HepG2 (cell line): ENCODE data around the gene CAPN12. TPM values are rescaled to one million over a fixed set of nuclear protein-coding genes. Genes with fewer than 3 reads are reported as not detected.

ENCODE experiments used
- DNMT1 ChIP-seq: sonication (generic); formaldehyde crosslinking; IDR thresholded peaks from 2 replicates; pipeline ENCODE4 v1.5.1; 2020; ENCODE audit warnings: mild to moderate bottlenecking, missing genetic modification reagents
- FIP1L1 ChIP-seq: fragments of 200-400 bp; formaldehyde crosslinking; IDR thresholded peaks from 2 replicates; pipeline ENCODE4 v1.6.1; 2018; ENCODE audit warnings: low read depth, mild to moderate bottlenecking, low read length, moderate library complexity, borderline replicate concordance; ENCODE audit not compliant: insufficient read depth
- HDAC2 ChIP-seq: sonication (generic); formaldehyde crosslinking; IDR thresholded peaks from 2 replicates; pipeline ENCODE4 v1.4.0; 2020; ENCODE audit warnings: missing genetic modification reagents
- IKZF1 ChIP-seq: fragments of 450-650 bp; IDR thresholded peaks from 2 replicates; pipeline ENCODE4 v1.7.1; 2016
- POLR2A ChIP-seq, 2 experiments: IDR thresholded peaks; 2 replicates each; pipeline ENCODE4 v1.6.1; 2011; ENCODE audit warnings: low read depth in 2 of 2, low read length in 2 of 2, mild to moderate bottlenecking in 1 of 2, moderate library complexity in 1 of 2; ENCODE audit not compliant: insufficient read depth in 1 of 2
- POLR2AphosphoS5 ChIP-seq: IDR thresholded peaks from 2 replicates; pipeline ENCODE4 v1.6.1; 2012; ENCODE audit warnings: low read depth, low read length
- PPARG ChIP-seq: conservative IDR thresholded peaks from 2 replicates; pipeline ENCODE4 v1.6.1; 2016; ENCODE audit warnings: missing biosample characterization, missing genetic modification reagents
- ZBTB21 ChIP-seq: sonication (generic); formaldehyde crosslinking; IDR thresholded peaks from 2 replicates; pipeline ENCODE4 v1.4.0; 2020; ENCODE audit warnings: missing genetic modification reagents
- ZNF232 ChIP-seq: sonication (generic); formaldehyde crosslinking; IDR thresholded peaks from 2 replicates; pipeline ENCODE4 v1.4.0; 2020; ENCODE audit warnings: missing genetic modification reagents, borderline replicate concordance
- polyA plus RNA-seq, 8 experiments: library from polyadenylated mRNA; depleted of rRNA in 3 of 8; stranded (reverse) in 7 of 8; unstranded in 1 of 8; fragments of >200 nt; fragmentation: Illumina TruSeq in 4 of 8; extraction: Trizol in 4 of 8; gene quantifications; 2 replicates each; pipeline versions ENCODE4 v1.2.1 to v1.2.3, GENCODE V29; 2011 to 2016; ENCODE audit warnings: low read depth in 4 of 8, missing spikeins in 1 of 8, mixed read lengths in 1 of 8; ENCODE audit not compliant: insufficient read depth in 1 of 8
- total RNA-seq, 5 experiments: library from RNA; depleted of rRNA; stranded (reverse); fragments of >200 nt; fragmentation: Illumina TruSeq; extraction: Trizol; gene quantifications; 2 replicates each; pipeline ENCODE4 v1.2.3, GENCODE V29; 2016; ENCODE audit warnings: low read depth in 1 of 5
- TF ChIP-seq, protein P1 (sequence below): sonication (generic); formaldehyde crosslinking; IDR thresholded peaks from 2 replicates; pipeline ENCODE4 v1.5.0; 2020; ENCODE audit warnings: mild to moderate bottlenecking, missing genetic modification reagents
- TF ChIP-seq, protein P2 (sequence below): sonication (generic); formaldehyde crosslinking; conservative IDR thresholded peaks from 2 replicates; pipeline ENCODE4 v1.8.0; 2022; ENCODE audit warnings: low read depth, missing genetic modification reagents
- TF ChIP-seq, protein P3 (sequence below): sonication (generic); formaldehyde crosslinking; IDR thresholded peaks from 2 replicates; pipeline ENCODE4 v1.5.1; 2020; ENCODE audit warnings: mild to moderate bottlenecking, missing genetic modification reagents, moderate library complexity
- TF ChIP-seq, protein P4 (sequence below): IDR thresholded peaks from 2 replicates; pipeline ENCODE4 v1.6.1; 2016
- TF ChIP-seq, protein P5 (sequence below): sonication (generic); formaldehyde crosslinking; IDR thresholded peaks from 2 replicates; pipeline ENCODE4 v1.4.0; 2020; ENCODE audit warnings: missing genetic modification reagents
- TF ChIP-seq, protein P6 (sequence below): sonication (generic); formaldehyde crosslinking; IDR thresholded peaks from 2 replicates; pipeline ENCODE4 v1.5.0; 2020; ENCODE audit warnings: missing genetic modification reagents, mild to moderate bottlenecking, borderline replicate concordance
- TF ChIP-seq, protein P7 (sequence below): sonication (generic); formaldehyde crosslinking; IDR thresholded peaks from 2 replicates; pipeline ENCODE4 v1.5.1; 2020; ENCODE audit warnings: missing genetic modification reagents, mild to moderate bottlenecking, borderline replicate concordance

CAPN12 gene
- total and polyA plus RNA-seq, 2 of the 13 experiments (the other 11 are each of a cell fraction or from before 2014, with no cell fraction given): 1.6 to 13.6 TPM

DNA sequence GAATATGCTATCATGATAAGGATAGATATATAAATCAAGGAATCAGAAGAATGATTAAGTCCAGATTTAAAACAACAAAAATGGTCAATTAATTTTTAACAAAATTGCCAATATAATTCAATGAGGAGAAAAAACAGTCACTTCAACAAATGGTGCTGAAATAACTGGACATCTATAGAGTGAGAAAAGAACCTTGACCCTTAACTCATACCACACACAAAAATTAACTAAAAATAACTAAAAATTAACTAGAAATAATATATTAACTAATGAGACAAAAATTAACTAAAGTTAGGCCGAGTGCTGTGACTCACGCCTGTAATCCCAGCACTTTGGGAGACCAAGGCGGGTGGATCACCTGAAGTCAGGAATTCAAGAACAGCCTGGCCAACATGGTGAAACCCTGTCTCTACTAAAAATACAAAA, 19.5 kb upstream of the CAPN12 start (continued):
- TF ChIP-seq, protein P1, sequence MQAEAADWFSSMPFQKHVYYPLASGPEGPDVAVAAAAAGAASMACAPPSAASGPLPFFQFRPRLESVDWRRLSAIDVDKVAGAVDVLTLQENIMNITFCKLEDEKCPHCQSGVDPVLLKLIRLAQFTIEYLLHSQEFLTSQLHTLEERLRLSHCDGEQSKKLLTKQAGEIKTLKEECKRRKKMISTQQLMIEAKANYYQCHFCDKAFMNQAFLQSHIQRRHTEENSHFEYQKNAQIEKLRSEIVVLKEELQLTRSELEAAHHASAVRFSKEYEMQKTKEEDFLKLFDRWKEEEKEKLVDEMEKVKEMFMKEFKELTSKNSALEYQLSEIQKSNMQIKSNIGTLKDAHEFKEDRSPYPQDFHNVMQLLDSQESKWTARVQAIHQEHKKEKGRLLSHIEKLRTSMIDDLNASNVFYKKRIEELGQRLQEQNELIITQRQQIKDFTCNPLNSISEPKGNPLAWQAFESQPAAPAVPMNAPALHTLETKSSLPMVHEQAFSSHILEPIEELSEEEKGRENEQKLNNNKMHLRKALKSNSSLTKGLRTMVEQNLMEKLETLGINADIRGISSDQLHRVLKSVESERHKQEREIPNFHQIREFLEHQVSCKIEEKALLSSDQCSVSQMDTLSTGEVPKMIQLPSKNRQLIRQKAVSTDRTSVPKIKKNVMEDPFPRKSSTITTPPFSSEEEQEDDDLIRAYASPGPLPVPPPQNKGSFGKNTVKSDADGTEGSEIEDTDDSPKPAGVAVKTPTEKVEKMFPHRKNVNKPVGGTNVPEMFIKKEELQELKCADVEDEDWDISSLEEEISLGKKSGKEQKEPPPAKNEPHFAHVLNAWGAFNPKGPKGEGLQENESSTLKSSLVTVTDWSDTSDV (CRISPR knock-in tag): no peak
- TF ChIP-seq, protein P2, sequence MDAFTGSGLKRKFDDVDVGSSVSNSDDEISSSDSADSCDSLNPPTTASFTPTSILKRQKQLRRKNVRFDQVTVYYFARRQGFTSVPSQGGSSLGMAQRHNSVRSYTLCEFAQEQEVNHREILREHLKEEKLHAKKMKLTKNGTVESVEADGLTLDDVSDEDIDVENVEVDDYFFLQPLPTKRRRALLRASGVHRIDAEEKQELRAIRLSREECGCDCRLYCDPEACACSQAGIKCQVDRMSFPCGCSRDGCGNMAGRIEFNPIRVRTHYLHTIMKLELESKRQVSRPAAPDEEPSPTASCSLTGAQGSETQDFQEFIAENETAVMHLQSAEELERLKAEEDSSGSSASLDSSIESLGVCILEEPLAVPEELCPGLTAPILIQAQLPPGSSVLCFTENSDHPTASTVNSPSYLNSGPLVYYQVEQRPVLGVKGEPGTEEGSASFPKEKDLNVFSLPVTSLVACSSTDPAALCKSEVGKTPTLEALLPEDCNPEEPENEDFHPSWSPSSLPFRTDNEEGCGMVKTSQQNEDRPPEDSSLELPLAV (CRISPR knock-in tag): no peak
- TF ChIP-seq HDAC2 (CRISPR knock-in tag) (no peak), PPARG (CRISPR knock-in tag) (no peak), DNMT1 (no peak), ZBTB21 (no peak), POLR2A (IDR thresholded peaks at IDR 0.05; ENCODE audit: insufficient read depth in 1 of 2, low read depth in 2 of 2, low read length in 2 of 2) (peak in 1 of 2 experiments; percentile 46; a peak in 1 of 4 replicates), IKZF1 (no peak), ZNF232 (CRISPR knock-in tag) (no peak), POLR2AphosphoS5 (peak; percentile 63), FIP1L1 (no peak)
- TF ChIP-seq, protein P3, sequence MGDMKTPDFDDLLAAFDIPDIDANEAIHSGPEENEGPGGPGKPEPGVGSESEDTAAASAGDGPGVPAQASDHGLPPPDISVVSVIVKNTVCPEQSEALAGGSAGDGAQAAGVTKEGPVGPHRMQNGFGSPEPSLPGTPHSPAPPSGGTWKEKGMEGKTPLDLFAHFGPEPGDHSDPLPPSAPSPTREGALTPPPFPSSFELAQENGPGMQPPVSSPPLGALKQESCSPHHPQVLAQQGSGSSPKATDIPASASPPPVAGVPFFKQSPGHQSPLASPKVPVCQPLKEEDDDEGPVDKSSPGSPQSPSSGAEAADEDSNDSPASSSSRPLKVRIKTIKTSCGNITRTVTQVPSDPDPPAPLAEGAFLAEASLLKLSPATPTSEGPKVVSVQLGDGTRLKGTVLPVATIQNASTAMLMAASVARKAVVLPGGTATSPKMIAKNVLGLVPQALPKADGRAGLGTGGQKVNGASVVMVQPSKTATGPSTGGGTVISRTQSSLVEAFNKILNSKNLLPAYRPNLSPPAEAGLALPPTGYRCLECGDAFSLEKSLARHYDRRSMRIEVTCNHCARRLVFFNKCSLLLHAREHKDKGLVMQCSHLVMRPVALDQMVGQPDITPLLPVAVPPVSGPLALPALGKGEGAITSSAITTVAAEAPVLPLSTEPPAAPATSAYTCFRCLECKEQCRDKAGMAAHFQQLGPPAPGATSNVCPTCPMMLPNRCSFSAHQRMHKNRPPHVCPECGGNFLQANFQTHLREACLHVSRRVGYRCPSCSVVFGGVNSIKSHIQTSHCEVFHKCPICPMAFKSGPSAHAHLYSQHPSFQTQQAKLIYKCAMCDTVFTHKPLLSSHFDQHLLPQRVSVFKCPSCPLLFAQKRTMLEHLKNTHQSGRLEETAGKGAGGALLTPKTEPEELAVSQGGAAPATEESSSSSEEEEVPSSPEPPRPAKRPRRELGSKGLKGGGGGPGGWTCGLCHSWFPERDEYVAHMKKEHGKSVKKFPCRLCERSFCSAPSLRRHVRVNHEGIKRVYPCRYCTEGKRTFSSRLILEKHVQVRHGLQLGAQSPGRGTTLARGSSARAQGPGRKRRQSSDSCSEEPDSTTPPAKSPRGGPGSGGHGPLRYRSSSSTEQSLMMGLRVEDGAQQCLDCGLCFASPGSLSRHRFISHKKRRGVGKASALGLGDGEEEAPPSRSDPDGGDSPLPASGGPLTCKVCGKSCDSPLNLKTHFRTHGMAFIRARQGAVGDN (CRISPR knock-in tag): peak; percentile 3; the same call in 1 of the 2 replicates
- TF ChIP-seq, protein P4, sequence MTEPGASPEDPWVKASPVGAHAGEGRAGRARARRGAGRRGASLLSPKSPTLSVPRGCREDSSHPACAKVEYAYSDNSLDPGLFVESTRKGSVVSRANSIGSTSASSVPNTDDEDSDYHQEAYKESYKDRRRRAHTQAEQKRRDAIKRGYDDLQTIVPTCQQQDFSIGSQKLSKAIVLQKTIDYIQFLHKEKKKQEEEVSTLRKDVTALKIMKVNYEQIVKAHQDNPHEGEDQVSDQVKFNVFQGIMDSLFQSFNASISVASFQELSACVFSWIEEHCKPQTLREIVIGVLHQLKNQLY (CRISPR knock-in tag): no peak
- TF ChIP-seq, protein P5, sequence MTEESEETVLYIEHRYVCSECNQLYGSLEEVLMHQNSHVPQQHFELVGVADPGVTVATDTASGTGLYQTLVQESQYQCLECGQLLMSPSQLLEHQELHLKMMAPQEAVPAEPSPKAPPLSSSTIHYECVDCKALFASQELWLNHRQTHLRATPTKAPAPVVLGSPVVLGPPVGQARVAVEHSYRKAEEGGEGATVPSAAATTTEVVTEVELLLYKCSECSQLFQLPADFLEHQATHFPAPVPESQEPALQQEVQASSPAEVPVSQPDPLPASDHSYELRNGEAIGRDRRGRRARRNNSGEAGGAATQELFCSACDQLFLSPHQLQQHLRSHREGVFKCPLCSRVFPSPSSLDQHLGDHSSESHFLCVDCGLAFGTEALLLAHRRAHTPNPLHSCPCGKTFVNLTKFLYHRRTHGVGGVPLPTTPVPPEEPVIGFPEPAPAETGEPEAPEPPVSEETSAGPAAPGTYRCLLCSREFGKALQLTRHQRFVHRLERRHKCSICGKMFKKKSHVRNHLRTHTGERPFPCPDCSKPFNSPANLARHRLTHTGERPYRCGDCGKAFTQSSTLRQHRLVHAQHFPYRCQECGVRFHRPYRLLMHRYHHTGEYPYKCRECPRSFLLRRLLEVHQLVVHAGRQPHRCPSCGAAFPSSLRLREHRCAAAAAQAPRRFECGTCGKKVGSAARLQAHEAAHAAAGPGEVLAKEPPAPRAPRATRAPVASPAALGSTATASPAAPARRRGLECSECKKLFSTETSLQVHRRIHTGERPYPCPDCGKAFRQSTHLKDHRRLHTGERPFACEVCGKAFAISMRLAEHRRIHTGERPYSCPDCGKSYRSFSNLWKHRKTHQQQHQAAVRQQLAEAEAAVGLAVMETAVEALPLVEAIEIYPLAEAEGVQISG (CRISPR knock-in tag): no peak
- TF ChIP-seq, protein P6, sequence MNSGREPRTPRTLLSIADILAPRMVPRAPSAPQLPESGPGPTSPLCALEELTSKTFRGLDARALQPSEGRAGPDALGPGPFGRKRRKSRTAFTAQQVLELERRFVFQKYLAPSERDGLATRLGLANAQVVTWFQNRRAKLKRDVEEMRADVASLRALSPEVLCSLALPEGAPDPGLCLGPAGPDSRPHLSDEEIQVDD (CRISPR knock-in tag): no peak
- TF ChIP-seq, protein P7, sequence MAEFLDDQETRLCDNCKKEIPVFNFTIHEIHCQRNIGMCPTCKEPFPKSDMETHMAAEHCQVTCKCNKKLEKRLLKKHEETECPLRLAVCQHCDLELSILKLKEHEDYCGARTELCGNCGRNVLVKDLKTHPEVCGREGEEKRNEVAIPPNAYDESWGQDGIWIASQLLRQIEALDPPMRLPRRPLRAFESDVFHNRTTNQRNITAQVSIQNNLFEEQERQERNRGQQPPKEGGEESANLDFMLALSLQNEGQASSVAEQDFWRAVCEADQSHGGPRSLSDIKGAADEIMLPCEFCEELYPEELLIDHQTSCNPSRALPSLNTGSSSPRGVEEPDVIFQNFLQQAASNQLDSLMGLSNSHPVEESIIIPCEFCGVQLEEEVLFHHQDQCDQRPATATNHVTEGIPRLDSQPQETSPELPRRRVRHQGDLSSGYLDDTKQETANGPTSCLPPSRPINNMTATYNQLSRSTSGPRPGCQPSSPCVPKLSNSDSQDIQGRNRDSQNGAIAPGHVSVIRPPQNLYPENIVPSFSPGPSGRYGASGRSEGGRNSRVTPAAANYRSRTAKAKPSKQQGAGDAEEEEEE (CRISPR knock-in tag): no peak
